GM19238 (cell line): ENCODE measurements around the gene NDUFC2.
"Not testable (repeated sequence)": the region's sequence is repeated elsewhere in the genome, so short reads cannot be mapped to it uniquely, and the experiment has no call there.

Experiments
- DNase-seq: peaks from one replicate; pipeline ENCODE4 v3.0.0; 2011; ENCODE audit warnings: low spot score; ENCODE audit not compliant: insufficient read length

Gene NDUFC2

GRCh38 chr11:78079232-78080083 is at the start of gene NDUFC2:
NDUFC2 (minus strand) TSS chr11:78079862; CDS start chr11:78079744, 118 bp downstream.
- peak; percentile 71 for DNase-seq

DNA sequence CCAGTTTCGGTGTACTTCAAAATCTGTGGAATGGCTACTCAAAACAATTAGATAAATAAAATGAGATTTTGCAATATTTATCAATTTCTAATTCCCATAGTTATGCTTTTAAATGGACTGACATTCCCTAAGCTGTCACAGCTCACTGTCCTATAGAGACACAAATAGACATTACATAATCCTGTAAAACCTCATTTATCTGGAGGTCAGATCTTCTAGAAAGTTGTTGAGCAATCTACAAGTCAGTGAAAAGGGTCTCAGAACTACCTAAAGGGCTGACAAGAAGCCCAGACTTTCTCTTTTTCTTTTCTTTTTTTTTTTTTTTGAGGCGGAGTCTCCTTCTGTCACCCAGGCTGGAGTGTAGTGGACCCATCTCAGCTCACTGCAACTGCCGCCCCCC is 47.7 kb upstream of the NDUFC2 start:
- no peak for DNase-seq

- peak; percentile 6 for DNase-seq
Measured at GRCh38 chr11:78112582-78113275, 33.1 kb upstream of the NDUFC2 start.

GRCh38 chr11:78111298-78111697 is 31.6 kb upstream of the NDUFC2 start:
- DNase-seq: no peak

GRCh38 chr11:78110830-78111229 is 31.2 kb upstream of the NDUFC2 start:
- no peak for DNase-seq

DNA sequence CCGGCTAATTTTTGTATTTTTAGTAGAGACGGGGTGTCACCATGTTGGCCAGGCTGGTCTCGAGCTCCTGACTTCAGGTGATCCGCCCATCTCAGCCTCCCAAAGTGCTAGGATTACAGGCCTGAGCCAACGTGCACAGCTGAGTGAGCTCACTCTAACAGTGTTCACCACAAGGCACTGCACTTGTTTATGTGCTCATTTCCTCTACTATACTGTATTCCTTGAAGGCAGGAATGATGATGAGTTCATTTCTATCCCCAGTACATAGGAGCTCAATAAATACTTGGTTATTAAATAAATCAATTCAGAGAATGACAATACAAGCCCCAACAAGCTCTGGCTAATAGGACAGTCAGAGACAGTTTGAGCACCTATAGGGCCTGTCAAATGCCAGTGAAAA is 30.7 kb upstream of the NDUFC2 start:
- no peak for DNase-seq

GRCh38 chr11:78109081-78110015 is 29.7 kb upstream of the NDUFC2 start:
- DNase-seq: no peak

GRCh38 chr11:78100676-78101472 is 21.2 kb upstream of the NDUFC2 start:
- DNase-seq: no peak

DNA sequence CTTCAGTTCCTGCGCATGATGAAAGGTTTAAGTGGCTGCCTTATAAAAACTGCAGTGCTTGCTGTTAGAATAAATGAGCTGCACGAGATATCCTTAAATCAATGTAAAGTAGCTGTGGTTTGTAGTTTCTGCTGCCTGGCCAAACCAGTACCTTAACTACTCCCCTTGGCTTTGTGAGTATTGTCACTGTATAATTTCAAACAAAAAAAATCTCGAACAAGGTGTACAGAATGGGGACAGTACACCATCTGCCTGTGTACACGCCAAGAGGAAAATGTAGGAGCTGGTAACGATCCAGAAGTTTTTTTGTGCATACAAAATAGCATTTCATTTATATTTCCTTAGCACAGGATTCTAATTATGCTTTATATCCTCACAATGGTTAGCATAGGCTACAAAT is 20.6 kb upstream of the NDUFC2 start:
- DNase-seq: no peak

GRCh38 chr11:78099666-78100065 is 20.0 kb upstream of the NDUFC2 start:
- DNase-seq: no peak

- DNase-seq: no peak
Measured at GRCh38 chr11:78097666-78098385, 18.2 kb upstream of the NDUFC2 start.

- no peak for DNase-seq
Measured at GRCh38 chr11:78094250-78094649, 14.6 kb upstream of the NDUFC2 start.

GRCh38 chr11:78086521-78087074 is 6.9 kb upstream of the NDUFC2 start:
- DNase-seq: not testable (repeated sequence)

- DNase-seq: no peak
Measured at GRCh38 chr11:78085972-78086371, 6.3 kb upstream of the NDUFC2 start.

DNA sequence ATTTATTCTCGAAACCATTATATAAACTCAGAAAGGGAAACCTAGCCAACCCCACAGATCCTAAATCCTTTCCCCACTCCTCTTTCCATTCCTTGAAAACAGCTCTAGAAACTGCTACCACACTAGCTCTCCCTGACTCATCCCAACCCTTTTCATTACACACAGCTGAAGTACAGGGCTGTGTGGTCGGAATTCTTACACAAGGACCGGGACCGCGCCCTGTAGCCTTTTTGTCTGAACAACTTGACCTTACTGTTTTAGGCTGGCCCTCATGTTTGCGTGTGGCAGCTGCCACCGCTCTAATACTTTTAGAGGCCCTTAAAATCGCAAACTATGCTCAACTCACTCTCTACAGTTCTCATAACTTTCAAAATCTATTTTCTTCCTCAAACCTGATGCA is 4.8 kb upstream of the NDUFC2 start:
- not testable (repeated sequence) for DNase-seq

- no peak for DNase-seq
Measured at GRCh38 chr11:78083021-78083420, 3.4 kb upstream of the NDUFC2 start.

GRCh38 chr11:78082146-78082545 is 2.5 kb upstream of the NDUFC2 start:
- DNase-seq: no peak

DNA sequence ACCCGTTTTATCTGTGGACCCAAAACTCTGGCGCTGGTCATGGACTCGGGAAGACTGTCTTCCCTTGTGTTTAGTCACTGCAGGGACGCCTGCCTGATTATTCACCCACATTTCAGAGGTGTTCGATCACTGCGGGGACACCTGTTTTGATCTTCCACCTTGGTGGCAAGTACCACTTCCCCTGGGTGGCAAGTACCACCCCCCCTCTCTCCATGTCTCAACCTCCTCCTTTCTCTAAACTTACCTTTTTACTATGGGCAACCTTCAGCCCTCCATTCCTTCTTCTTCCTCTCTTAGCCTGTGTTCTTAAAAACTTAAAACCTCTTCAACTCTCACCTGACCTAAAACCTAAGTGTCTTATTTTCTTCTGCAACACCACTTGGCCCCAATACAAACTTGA is 1.9 kb upstream of the NDUFC2 start:
- no peak for DNase-seq

DNA sequence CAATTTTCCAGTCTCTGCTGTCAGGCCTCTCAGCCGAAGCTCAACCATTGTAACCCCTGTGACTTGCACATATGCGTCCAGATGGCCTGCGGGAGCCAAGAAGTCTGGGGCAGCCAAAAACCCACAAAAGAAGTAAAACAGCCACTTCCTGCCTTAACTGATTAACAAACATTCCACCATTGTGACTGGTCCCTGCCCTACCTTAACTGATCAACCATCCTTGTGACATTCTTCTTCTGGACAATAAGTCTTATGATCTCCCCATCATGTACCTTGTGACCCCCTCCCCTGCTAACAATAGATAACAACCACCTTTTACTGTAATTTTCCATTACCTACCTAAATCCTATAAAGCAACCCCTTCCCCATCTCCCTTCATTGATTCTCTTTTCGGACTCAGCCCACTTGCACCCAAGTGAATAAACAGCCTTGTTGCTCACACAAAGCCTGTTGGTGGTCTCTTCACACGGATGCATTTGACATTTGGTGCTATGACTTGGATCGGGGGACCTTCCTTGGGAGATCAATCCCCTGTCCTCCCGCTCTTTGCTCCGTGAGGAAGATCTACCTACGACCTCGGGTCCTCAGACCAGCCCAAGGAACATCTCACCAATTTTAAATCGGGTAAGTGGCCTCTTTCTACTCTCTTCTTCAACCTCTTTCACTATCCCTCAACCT is 1.3 kb upstream of the NDUFC2 start:
- DNase-seq: no peak
